ENCODE results near the gene NLE1.

DNA sequence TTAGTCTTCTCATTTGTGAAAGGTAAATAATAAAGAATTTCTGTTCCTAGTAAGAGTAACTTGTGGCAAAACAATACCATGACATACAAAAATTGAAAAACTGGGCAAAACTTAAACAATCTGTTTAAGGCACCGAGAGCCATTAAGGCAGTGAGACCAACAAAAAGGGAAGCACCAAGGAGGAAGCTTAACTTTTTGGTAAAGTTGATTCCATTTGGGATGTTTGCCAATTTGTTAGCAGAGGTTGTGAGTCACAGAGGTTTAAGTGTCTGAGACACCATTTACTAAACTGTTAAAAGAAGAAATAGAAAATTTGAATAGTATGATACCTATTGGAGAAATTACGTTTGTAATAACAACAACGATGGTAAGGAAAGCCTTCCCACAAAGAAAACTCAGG lies 47.2 kb upstream of the NLE1 start:
- TF ChIP-seq, protein P1, sequence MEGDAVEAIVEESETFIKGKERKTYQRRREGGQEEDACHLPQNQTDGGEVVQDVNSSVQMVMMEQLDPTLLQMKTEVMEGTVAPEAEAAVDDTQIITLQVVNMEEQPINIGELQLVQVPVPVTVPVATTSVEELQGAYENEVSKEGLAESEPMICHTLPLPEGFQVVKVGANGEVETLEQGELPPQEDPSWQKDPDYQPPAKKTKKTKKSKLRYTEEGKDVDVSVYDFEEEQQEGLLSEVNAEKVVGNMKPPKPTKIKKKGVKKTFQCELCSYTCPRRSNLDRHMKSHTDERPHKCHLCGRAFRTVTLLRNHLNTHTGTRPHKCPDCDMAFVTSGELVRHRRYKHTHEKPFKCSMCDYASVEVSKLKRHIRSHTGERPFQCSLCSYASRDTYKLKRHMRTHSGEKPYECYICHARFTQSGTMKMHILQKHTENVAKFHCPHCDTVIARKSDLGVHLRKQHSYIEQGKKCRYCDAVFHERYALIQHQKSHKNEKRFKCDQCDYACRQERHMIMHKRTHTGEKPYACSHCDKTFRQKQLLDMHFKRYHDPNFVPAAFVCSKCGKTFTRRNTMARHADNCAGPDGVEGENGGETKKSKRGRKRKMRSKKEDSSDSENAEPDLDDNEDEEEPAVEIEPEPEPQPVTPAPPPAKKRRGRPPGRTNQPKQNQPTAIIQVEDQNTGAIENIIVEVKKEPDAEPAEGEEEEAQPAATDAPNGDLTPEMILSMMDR (IDR thresholded peaks at IDR 0.05) = no peak
- TF ChIP-seq POLR2A (IDR thresholded peaks at IDR 0.05) = no peak
